ENCODE measurements around the gene GLIS1. TPM values are rescaled to one million over a fixed set of nuclear protein-coding genes. Genes with fewer than 3 reads are reported as not detected.

GLIS1 gene
- total and polyA plus RNA-seq, 2 experiments from 2014 or later: 0.26 to 0.31 TPM

GRCh38 chr1:53476579-53476978 lies 262.4 kb downstream of the GLIS1 start:
- no peak for ATAC-seq
- Histone ChIP-seq H4K20me1 (replicated peaks; ENCODE audit: insufficient read depth) (no peaks in the 10 kb centered on the region), H3F3A (replicated peaks; ENCODE audit: low read depth) (no peaks in the 10 kb centered on the region), H3K36me3 (ENCODE audit: insufficient read depth) (no peaks in the 10 kb centered on the region), H3K27me3 (ENCODE audit: insufficient read depth) (no peaks in the 10 kb centered on the region), H3K4me3 (no peak overlapping the region), H3K27ac (ENCODE audit: low read depth) (no peak overlapping the region), H3K79me2 (replicated peaks; ENCODE audit: insufficient read depth) (no peaks in the 10 kb centered on the region), H3K4me1 (ENCODE audit: insufficient read depth) (no peaks in the 10 kb centered on the region), H3K4me2 (no peak overlapping the region), H2AFZ (no peak overlapping the region; the same call in 1 of the 2 replicates), H3K9me2 (ENCODE audit: insufficient read depth) (no peaks in the 10 kb centered on the region)
- Mint-ChIP-seq H3K4me3 (no peak overlapping the region), H3K4me1 (peaks cover 9% of the 10 kb centered on the region), H3K36me3 (ENCODE audit: low read depth) (no peaks in the 10 kb centered on the region), H3K27me3 (ENCODE audit: insufficient read depth, low read depth, poor library complexity) (peaks cover 19% of the 10 kb centered on the region), H3K9me3 (peaks cover 3% of the 10 kb centered on the region; the same call in 2 of the 3 replicates), H3K27ac (no peak overlapping the region)
- no peak for TF ChIP-seq POLR2AphosphoS5 (IDR thresholded peaks at IDR 0.05; ENCODE audit: low read depth)
- no peak for TF ChIP-seq ZNF331 (CRISPR knock-in tag; IDR thresholded peaks at IDR 0.05; ENCODE audit: low read depth)
- TF ChIP-seq, protein P1, sequence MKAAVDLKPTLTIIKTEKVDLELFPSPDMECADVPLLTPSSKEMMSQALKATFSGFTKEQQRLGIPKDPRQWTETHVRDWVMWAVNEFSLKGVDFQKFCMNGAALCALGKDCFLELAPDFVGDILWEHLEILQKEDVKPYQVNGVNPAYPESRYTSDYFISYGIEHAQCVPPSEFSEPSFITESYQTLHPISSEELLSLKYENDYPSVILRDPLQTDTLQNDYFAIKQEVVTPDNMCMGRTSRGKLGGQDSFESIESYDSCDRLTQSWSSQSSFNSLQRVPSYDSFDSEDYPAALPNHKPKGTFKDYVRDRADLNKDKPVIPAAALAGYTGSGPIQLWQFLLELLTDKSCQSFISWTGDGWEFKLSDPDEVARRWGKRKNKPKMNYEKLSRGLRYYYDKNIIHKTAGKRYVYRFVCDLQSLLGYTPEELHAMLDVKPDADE (IDR thresholded peaks at IDR 0.05): no peak
- no peak for TF ChIP-seq CREB1 (CRISPR knock-in tag; IDR thresholded peaks at IDR 0.05; ENCODE audit: low read depth)
- TF ChIP-seq REST (IDR thresholded peaks at IDR 0.05; ENCODE audit: unreplicated experiment): no peak
- TF ChIP-seq JUNB (IDR thresholded peaks at IDR 0.05; ENCODE audit: unreplicated experiment): no peak
- TF ChIP-seq, protein P2, sequence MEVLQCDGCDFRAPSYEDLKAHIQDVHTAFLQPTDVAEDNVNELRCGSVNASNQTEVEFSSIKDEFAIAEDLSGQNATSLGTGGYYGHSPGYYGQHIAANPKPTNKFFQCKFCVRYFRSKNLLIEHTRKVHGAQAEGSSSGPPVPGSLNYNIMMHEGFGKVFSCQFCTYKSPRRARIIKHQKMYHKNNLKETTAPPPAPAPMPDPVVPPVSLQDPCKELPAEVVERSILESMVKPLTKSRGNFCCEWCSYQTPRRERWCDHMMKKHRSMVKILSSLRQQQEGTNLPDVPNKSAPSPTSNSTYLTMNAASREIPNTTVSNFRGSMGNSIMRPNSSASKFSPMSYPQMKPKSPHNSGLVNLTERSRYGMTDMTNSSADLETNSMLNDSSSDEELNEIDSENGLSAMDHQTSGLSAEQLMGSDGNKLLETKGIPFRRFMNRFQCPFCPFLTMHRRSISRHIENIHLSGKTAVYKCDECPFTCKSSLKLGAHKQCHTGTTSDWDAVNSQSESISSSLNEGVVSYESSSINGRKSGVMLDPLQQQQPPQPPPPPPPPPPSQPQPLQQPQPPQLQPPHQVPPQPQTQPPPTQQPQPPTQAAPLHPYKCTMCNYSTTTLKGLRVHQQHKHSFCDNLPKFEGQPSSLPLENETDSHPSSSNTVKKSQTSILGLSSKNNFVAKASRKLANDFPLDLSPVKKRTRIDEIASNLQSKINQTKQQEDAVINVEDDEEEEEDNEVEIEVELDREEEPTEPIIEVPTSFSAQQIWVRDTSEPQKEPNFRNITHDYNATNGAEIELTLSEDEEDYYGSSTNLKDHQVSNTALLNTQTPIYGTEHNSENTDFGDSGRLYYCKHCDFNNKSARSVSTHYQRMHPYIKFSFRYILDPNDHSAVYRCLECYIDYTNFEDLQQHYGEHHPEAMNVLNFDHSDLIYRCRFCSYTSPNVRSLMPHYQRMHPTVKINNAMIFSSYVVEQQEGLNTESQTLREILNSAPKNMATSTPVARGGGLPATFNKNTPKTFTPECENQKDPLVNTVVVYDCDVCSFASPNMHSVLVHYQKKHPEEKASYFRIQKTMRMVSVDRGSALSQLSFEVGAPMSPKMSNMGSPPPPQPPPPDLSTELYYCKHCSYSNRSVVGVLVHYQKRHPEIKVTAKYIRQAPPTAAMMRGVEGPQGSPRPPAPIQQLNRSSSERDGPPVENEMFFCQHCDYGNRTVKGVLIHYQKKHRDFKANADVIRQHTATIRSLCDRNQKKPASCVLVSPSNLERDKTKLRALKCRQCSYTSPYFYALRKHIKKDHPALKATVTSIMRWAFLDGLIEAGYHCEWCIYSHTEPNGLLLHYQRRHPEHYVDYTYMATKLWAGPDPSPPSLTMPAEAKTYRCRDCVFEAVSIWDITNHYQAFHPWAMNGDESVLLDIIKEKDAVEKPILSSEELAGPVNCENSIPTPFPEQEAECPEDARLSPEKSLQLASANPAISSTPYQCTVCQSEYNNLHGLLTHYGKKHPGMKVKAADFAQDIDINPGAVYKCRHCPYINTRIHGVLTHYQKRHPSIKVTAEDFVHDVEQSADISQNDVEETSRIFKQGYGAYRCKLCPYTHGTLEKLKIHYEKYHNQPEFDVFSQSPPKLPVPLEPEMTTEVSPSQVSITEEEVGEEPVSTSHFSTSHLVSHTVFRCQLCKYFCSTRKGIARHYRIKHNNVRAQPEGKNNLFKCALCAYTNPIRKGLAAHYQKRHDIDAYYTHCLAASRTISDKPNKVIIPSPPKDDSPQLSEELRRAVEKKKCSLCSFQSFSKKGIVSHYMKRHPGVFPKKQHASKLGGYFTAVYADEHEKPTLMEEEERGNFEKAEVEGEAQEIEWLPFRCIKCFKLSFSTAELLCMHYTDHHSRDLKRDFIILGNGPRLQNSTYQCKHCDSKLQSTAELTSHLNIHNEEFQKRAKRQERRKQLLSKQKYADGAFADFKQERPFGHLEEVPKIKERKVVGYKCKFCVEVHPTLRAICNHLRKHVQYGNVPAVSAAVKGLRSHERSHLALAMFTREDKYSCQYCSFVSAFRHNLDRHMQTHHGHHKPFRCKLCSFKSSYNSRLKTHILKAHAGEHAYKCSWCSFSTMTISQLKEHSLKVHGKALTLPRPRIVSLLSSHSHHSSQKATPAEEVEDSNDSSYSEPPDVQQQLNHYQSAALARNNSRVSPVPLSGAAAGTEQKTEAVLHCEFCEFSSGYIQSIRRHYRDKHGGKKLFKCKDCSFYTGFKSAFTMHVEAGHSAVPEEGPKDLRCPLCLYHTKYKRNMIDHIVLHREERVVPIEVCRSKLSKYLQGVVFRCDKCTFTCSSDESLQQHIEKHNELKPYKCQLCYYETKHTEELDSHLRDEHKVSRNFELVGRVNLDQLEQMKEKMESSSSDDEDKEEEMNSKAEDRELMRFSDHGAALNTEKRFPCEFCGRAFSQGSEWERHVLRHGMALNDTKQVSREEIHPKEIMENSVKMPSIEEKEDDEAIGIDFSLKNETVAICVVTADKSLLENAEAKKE (CRISPR knock-in tag; IDR thresholded peaks at IDR 0.05): no peak
- TF ChIP-seq EZH2phosphoT487 (IDR thresholded peaks at IDR 0.05; ENCODE audit: unreplicated experiment): no peak
- no peak for TF ChIP-seq EZH2 (IDR thresholded peaks at IDR 0.05; ENCODE audit: low read depth, unreplicated experiment)
- TF ChIP-seq, protein P3, sequence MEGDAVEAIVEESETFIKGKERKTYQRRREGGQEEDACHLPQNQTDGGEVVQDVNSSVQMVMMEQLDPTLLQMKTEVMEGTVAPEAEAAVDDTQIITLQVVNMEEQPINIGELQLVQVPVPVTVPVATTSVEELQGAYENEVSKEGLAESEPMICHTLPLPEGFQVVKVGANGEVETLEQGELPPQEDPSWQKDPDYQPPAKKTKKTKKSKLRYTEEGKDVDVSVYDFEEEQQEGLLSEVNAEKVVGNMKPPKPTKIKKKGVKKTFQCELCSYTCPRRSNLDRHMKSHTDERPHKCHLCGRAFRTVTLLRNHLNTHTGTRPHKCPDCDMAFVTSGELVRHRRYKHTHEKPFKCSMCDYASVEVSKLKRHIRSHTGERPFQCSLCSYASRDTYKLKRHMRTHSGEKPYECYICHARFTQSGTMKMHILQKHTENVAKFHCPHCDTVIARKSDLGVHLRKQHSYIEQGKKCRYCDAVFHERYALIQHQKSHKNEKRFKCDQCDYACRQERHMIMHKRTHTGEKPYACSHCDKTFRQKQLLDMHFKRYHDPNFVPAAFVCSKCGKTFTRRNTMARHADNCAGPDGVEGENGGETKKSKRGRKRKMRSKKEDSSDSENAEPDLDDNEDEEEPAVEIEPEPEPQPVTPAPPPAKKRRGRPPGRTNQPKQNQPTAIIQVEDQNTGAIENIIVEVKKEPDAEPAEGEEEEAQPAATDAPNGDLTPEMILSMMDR (conservative IDR thresholded peaks at IDR 0.05; ENCODE audit: low read depth in 2 of 2): no peak
- TF ChIP-seq ZNF114 (CRISPR knock-in tag; IDR thresholded peaks at IDR 0.05): no peak
- no peak for TF ChIP-seq STAT1 (IDR thresholded peaks at IDR 0.05; ENCODE audit: unreplicated experiment)
- no peak for TF ChIP-seq NANOG (IDR thresholded peaks at IDR 0.05; ENCODE audit: borderline replicate concordance)
- DNase-seq (ENCODE audit: low spot score): no peak

Data from GM23338 (cell line).